ENCODE data around the gene LYSMD2. TPM values are rescaled to one million over a fixed set of nuclear protein-coding genes. Genes with fewer than 3 reads are reported as not detected.
"Not testable (repeated sequence)": the region's sequence is repeated elsewhere in the genome, so short reads cannot be mapped to it uniquely, and the experiment has no call there.

LYSMD2 gene, protein sequence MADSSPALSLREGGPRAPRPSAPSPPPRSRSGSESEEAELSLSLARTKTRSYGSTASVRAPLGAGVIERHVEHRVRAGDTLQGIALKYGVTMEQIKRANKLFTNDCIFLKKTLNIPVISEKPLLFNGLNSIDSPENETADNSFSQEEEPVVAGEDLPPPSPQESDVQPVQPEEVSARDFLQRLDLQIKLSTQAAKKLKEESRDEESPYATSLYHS
- 1.8 and 2.7 TPM in 2 replicates for total RNA-seq
- long read RNA-seq, result 0 reads

DNA sequence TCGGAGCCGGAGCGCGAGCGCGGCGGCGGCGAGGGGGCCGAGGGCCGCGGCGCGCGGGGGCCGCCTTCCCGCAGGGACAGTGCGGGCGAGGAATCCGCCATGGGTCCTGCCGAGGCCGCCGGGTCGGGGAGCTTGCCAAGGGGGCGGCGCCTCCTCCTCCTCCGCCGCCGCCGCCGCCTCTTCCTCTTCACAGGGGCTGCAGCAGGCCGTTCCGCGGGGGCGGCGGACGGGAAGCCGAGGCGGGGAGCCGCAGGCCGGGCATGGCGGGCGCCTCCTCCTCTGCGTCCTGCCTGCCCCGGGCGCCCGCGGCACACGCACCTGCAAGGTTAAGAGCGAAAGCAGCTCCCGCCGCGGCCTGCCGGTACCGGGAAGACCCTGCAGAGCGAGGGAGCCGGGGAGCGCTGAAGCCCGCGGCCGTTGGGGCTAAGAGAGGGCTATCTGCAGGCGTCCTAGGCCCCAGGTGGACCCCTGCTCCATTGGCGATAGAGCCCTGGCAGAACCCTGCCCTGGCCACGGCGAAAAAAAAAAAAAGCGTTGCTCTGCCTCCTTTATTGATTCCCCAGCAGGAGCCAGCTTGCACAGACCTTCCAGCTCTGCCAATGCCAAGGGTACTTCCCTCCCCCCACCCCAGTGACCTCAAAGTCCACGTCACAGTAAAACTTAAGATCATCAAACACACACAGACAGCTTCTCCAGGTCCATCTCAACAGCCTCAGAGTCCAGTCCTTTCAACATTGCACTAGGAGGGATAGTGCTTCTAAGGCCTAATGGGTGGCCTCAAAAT is at the start of gene LYSMD2:
LYSMD2 (minus strand) TSS at position 134 of the 784 bp plus-strand sequence; CDS start at position 101, 33 bp downstream.
- Mint-ChIP-seq H3K4me3 (ENCODE audit: unreplicated experiment) (peak within 1 kb of the TSS; percentile 73), H3K4me1 (ENCODE audit: unreplicated experiment) (peaks cover 6% of the 10 kb centered on the region), H3K36me3 (ENCODE audit: unreplicated experiment) (no peaks in the 10 kb centered on the region), H3K9me3 (ENCODE audit: unreplicated experiment) (no peaks in the 10 kb centered on the region), H3K27me3 (ENCODE audit: unreplicated experiment) (peaks cover 13% of the 10 kb centered on the region), H3K27ac (ENCODE audit: unreplicated experiment) (no peak within 1 kb of the TSS)
- TF ChIP-seq, protein P1, sequence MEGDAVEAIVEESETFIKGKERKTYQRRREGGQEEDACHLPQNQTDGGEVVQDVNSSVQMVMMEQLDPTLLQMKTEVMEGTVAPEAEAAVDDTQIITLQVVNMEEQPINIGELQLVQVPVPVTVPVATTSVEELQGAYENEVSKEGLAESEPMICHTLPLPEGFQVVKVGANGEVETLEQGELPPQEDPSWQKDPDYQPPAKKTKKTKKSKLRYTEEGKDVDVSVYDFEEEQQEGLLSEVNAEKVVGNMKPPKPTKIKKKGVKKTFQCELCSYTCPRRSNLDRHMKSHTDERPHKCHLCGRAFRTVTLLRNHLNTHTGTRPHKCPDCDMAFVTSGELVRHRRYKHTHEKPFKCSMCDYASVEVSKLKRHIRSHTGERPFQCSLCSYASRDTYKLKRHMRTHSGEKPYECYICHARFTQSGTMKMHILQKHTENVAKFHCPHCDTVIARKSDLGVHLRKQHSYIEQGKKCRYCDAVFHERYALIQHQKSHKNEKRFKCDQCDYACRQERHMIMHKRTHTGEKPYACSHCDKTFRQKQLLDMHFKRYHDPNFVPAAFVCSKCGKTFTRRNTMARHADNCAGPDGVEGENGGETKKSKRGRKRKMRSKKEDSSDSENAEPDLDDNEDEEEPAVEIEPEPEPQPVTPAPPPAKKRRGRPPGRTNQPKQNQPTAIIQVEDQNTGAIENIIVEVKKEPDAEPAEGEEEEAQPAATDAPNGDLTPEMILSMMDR (IDR thresholded peaks at IDR 0.05), result no peak
- peak; percentile 85 for DNase-seq (ENCODE audit: extremely low spot score, unreplicated experiment)

DNA sequence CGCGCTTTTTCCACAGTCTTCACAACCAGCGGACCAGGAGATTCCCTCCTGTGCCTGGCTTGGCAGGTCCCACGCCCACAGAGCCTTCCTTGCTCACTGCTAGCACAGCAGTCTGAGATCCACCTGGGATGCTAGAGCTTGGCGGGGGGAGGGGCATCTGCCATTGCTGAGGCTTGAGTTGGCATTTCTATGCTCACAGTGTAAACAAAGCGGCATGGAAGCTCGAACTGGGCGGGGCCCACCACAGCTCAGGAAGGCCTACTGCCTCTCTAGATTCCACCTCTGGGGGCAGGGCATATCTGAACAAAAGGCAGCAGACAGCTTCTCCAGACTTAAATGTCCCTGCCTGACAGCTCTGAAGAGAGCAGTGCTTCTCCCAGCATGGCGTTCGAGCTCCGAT is 49.7 kb upstream of the LYSMD2 start:
- not testable (repeated sequence) for H3K27me3 Mint-ChIP-seq (ENCODE audit: unreplicated experiment); H3K4me3 Mint-ChIP-seq (ENCODE audit: unreplicated experiment); H3K4me1 Mint-ChIP-seq (ENCODE audit: unreplicated experiment); DNase-seq (ENCODE audit: extremely low spot score, unreplicated experiment); H3K27ac Mint-ChIP-seq (ENCODE audit: unreplicated experiment)
- H3K9me3 Mint-ChIP-seq (ENCODE audit: unreplicated experiment), result peaks cover 11% of the 10 kb centered on the region
- peaks cover 22% of the 10 kb centered on the region for H3K36me3 Mint-ChIP-seq (ENCODE audit: unreplicated experiment)

DNA sequence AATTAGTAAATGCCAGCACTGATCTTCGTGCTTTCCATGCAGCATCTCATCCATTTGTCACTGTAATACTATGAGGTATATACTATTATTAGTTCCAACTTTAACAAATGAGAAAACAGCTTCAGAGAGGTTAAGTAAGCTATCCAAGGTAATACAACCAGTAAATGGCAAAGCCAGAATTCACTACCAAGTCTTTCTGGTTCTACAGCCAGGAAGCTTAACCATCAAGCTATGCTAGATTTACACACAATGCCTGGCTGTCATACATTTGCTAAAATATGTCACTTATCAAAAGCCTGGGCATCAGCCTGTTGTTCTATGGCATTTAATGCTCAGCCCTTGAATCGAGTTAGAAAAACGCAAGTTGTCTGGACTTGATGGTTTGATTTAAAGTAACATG is 46.5 kb upstream of the LYSMD2 start:
- TF ChIP-seq, protein P1 (IDR thresholded peaks at IDR 0.05), result no peak
- H3K9me3 Mint-ChIP-seq (ENCODE audit: unreplicated experiment), result peaks cover 6% of the 10 kb centered on the region
- H3K36me3 Mint-ChIP-seq (ENCODE audit: unreplicated experiment), result peaks cover 29% of the 10 kb centered on the region
- H3K27ac Mint-ChIP-seq (ENCODE audit: unreplicated experiment), result no peak overlapping the region
- peaks cover 6% of the 10 kb centered on the region for H3K4me1 Mint-ChIP-seq (ENCODE audit: unreplicated experiment)
- no peak for DNase-seq (ENCODE audit: extremely low spot score, unreplicated experiment)
- H3K27me3 Mint-ChIP-seq (ENCODE audit: unreplicated experiment), result peaks cover 3% of the 10 kb centered on the region
- no peak overlapping the region for H3K4me3 Mint-ChIP-seq (ENCODE audit: unreplicated experiment)

DNA sequence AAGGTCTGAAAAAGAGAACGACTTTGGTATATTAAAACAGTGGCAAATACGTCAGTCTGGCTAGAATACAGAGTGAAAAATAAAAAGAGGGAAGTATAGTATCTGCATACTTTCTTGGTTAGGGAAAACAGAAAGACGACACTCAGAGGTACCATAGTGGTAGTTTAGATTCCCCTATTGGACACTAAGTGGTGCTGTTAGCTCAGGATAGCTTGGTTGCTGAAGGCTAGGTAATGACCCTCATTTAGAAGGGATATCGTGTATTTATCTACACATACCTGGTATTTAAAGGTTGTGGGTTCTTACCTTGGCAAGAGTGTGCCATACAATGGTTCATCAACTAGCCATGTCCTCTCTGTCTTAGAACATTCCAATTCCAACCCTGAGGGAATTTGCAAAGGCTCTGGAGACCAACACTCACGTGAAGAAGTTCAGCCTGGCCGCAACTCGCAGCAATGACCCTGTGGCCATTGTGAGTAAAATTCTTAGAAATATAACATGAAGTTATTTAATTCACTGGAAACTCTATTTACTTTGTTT is 45.0 kb upstream of the LYSMD2 start:
- TF ChIP-seq, protein P1 (IDR thresholded peaks at IDR 0.05), result peak; percentile 44
- Mint-ChIP-seq H3K9me3 (ENCODE audit: unreplicated experiment) (no peaks in the 10 kb centered on the region), H3K36me3 (ENCODE audit: unreplicated experiment) (peaks cover 23% of the 10 kb centered on the region), H3K27ac (ENCODE audit: unreplicated experiment) (no peak overlapping the region), H3K27me3 (ENCODE audit: unreplicated experiment) (no peaks in the 10 kb centered on the region), H3K4me1 (ENCODE audit: unreplicated experiment) (peaks cover 6% of the 10 kb centered on the region), H3K4me3 (ENCODE audit: unreplicated experiment) (no peak overlapping the region)
- no peak for DNase-seq (ENCODE audit: extremely low spot score, unreplicated experiment)

DNA sequence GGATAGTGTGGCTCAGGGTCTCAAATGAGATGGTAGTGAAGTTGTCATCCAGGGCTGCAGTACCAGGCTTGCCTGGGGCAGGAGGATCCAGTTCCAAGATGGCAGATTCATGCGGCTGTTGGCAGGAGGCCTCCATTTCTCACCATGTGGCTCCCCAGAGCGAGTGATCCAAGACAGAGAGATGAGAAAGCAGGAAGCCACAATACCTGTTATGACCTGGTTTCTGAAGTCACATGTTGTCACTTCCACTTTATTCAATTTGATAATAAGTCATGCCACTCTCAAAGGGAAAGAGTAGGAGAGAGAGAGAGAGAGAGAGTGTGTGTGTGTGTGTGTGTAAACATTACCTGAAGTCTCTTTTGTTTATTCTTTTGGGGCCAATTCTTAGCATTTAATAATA is 44.1 kb upstream of the LYSMD2 start:
- no peak for DNase-seq (ENCODE audit: extremely low spot score, unreplicated experiment)
- H3K27me3 Mint-ChIP-seq (ENCODE audit: unreplicated experiment), result no peaks in the 10 kb centered on the region
- no peaks in the 10 kb centered on the region for H3K9me3 Mint-ChIP-seq (ENCODE audit: unreplicated experiment)
- H3K4me1 Mint-ChIP-seq (ENCODE audit: unreplicated experiment), result peaks cover 6% of the 10 kb centered on the region
- peaks cover 23% of the 10 kb centered on the region for H3K36me3 Mint-ChIP-seq (ENCODE audit: unreplicated experiment)
- TF ChIP-seq, protein P1 (IDR thresholded peaks at IDR 0.05), result no peak
- H3K4me3 Mint-ChIP-seq (ENCODE audit: unreplicated experiment), result no peak overlapping the region
- H3K27ac Mint-ChIP-seq (ENCODE audit: unreplicated experiment), result no peak overlapping the region

Measured in osteocyte (in vitro differentiated cells).